ENCODE results near the gene COG2. TPM values are rescaled to one million over a fixed set of nuclear protein-coding genes. Genes with fewer than 3 reads are reported as not detected.

COG2 gene
- total and polyA plus RNA-seq, 2 of the 13 experiments (the other 11 are each of a cell fraction or from before 2014, with no cell fraction given): 16.8 to 36.3 TPM

DNA sequence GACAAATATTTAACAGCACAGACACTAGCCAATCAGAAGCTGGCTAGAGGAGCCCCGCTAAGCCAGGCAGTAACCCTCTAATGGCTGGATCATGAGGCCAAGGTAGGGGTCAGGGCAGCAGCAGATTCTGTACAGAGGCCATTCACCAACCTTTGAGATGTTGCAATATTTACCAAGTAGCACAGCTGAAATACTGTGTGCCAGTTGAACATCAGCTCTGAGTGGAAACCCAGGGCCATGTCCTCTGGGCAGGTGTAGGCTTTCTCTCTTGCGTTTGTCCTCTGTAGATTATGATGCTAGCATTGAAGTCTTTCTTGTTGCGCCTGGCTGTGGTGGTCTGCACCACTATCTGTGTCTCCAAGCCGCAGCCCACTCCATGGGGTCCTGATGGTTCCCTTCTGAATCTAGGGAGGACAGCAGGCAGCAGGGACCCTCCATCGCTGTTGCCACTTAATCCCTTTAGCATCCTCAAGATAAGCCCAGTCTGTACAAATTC is 2.5 kb upstream of the COG2 start (continued):
- TF ChIP-seq, protein P1, sequence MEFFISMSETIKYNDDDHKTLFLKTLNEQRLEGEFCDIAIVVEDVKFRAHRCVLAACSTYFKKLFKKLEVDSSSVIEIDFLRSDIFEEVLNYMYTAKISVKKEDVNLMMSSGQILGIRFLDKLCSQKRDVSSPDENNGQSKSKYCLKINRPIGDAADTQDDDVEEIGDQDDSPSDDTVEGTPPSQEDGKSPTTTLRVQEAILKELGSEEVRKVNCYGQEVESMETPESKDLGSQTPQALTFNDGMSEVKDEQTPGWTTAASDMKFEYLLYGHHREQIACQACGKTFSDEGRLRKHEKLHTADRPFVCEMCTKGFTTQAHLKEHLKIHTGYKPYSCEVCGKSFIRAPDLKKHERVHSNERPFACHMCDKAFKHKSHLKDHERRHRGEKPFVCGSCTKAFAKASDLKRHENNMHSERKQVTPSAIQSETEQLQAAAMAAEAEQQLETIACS (CRISPR knock-in tag; IDR thresholded peaks at IDR 0.05): no peak
- TF ChIP-seq ZC3H4 (CRISPR knock-in tag; IDR thresholded peaks at IDR 0.05; ENCODE audit: borderline replicate concordance) (no peak), ZNF703 (CRISPR knock-in tag; IDR thresholded peaks at IDR 0.05; ENCODE audit: borderline replicate concordance) (no peak), TARDBP (CRISPR knock-in tag; IDR thresholded peaks at IDR 0.05) (peak; percentile 88), ZNF30 (CRISPR knock-in tag; IDR thresholded peaks at IDR 0.05) (no peak), PAX8 (CRISPR knock-in tag; IDR thresholded peaks at IDR 0.05; ENCODE audit: borderline replicate concordance) (no peak), ZBTB7A (CRISPR knock-in tag; IDR thresholded peaks at IDR 0.05) (no peak), ZBTB1 (CRISPR knock-in tag; IDR thresholded peaks at IDR 0.05; ENCODE audit: borderline replicate concordance) (no peak), DZIP1 (CRISPR knock-in tag; IDR thresholded peaks at IDR 0.05) (no peak), NCOA5 (CRISPR knock-in tag; IDR thresholded peaks at IDR 0.05) (no peak), ZNF639 (CRISPR knock-in tag; conservative IDR thresholded peaks at IDR 0.05) (no peak), NR2F1 (CRISPR knock-in tag; IDR thresholded peaks at IDR 0.05) (peak; percentile 89 to 91), HNRNPLL (IDR thresholded peaks at IDR 0.05; ENCODE audit: low read depth, low read length, poor library complexity, severe bottlenecking) (no peak), RBM22 (optimal IDR thresholded peaks at IDR 0.05; ENCODE audit: low read length) (no peak), TCF12 (IDR thresholded peaks at IDR 0.05) (no peak), TCF12 (CRISPR knock-in tag; IDR thresholded peaks at IDR 0.05) (peak; percentile 77), ZSCAN20 (CRISPR knock-in tag; IDR thresholded peaks at IDR 0.05; ENCODE audit: borderline replicate concordance) (no peak)
- TF ChIP-seq, protein P2, sequence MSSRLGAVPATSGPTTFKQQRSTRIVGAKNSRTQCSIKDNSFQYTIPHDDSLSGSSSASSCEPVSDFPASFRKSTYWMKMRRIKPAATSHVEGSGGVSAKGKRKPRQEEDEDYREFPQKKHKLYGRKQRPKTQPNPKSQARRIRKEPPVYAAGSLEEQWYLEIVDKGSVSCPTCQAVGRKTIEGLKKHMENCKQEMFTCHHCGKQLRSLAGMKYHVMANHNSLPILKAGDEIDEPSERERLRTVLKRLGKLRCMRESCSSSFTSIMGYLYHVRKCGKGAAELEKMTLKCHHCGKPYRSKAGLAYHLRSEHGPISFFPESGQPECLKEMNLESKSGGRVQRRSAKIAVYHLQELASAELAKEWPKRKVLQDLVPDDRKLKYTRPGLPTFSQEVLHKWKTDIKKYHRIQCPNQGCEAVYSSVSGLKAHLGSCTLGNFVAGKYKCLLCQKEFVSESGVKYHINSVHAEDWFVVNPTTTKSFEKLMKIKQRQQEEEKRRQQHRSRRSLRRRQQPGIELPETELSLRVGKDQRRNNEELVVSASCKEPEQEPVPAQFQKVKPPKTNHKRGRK (CRISPR knock-in tag; IDR thresholded peaks at IDR 0.05): no peak
- TF ChIP-seq, protein P3, sequence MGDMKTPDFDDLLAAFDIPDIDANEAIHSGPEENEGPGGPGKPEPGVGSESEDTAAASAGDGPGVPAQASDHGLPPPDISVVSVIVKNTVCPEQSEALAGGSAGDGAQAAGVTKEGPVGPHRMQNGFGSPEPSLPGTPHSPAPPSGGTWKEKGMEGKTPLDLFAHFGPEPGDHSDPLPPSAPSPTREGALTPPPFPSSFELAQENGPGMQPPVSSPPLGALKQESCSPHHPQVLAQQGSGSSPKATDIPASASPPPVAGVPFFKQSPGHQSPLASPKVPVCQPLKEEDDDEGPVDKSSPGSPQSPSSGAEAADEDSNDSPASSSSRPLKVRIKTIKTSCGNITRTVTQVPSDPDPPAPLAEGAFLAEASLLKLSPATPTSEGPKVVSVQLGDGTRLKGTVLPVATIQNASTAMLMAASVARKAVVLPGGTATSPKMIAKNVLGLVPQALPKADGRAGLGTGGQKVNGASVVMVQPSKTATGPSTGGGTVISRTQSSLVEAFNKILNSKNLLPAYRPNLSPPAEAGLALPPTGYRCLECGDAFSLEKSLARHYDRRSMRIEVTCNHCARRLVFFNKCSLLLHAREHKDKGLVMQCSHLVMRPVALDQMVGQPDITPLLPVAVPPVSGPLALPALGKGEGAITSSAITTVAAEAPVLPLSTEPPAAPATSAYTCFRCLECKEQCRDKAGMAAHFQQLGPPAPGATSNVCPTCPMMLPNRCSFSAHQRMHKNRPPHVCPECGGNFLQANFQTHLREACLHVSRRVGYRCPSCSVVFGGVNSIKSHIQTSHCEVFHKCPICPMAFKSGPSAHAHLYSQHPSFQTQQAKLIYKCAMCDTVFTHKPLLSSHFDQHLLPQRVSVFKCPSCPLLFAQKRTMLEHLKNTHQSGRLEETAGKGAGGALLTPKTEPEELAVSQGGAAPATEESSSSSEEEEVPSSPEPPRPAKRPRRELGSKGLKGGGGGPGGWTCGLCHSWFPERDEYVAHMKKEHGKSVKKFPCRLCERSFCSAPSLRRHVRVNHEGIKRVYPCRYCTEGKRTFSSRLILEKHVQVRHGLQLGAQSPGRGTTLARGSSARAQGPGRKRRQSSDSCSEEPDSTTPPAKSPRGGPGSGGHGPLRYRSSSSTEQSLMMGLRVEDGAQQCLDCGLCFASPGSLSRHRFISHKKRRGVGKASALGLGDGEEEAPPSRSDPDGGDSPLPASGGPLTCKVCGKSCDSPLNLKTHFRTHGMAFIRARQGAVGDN (CRISPR knock-in tag; IDR thresholded peaks at IDR 0.05): peak; percentile 39; the same call in 1 of the 2 replicates
